MM.1S (cell line): Measurements from ENCODE around the gene CD34.

Source experiments
- DNase-seq: peaks from one replicate; pipeline ENCODE4 v3.0.0-alpha.2; 2015
- H2AFZ ChIP-seq: fragments of 300-600 bp; sonication (generic); 2 replicates; pipeline ENCODE4 v1.6.0; 2016; ENCODE audit warnings: antibody characterized with exemption, low read length
- H3F3A ChIP-seq: fragments of 300-600 bp; sonication (generic); 2 replicates; pipeline ENCODE4 v1.6.1; 2016; ENCODE audit warnings: mild to moderate bottlenecking, antibody characterized with exemption, low read length, moderate library complexity, mixed read lengths; ENCODE audit not compliant: insufficient read depth
- H3K27ac ChIP-seq: fragments of 300-600 bp; sonication (generic); 2 replicates; pipeline ENCODE4 v1.5.1; 2016; ENCODE audit warnings: mild to moderate bottlenecking, low read length
- H3K27me3 ChIP-seq: fragments of 300-600 bp; sonication (generic); replicated peaks from 2 replicates; pipeline ENCODE4 v1.6.0; 2016; ENCODE audit warnings: low read length; ENCODE audit not compliant: insufficient read depth
- H3K36me3 ChIP-seq: fragments of 300-600 bp; sonication (generic); replicated peaks from 2 replicates; pipeline ENCODE4 v1.6.1; 2016; ENCODE audit warnings: mild to moderate bottlenecking, low read length, mixed read lengths; ENCODE audit not compliant: insufficient read depth
- H3K4me1 ChIP-seq: fragments of 300-600 bp; sonication (generic); 2 replicates; pipeline ENCODE4 v1.6.1; 2016; ENCODE audit warnings: low read length, mixed read lengths
- H3K4me2 ChIP-seq: fragments of 300-600 bp; sonication (generic); 2 replicates; pipeline ENCODE4 v1.6.0; 2016; ENCODE audit warnings: low read depth, low read length
- H3K4me3 ChIP-seq: fragments of 300-600 bp; sonication (generic); 2 replicates; pipeline ENCODE4 v1.5.1; 2016; ENCODE audit warnings: low read length, mixed read lengths
- H3K79me2 ChIP-seq: fragments of 300-600 bp; sonication (generic); 2 replicates; pipeline ENCODE4 v1.6.1; 2016; ENCODE audit warnings: mixed run types, low read length, mixed read lengths
- H3K9ac ChIP-seq: fragments of 300-600 bp; sonication (generic); 2 replicates; pipeline ENCODE4 v1.6.1; 2016; ENCODE audit warnings: low read length, mixed read lengths
- H3K9me2 ChIP-seq: fragments of 300-600 bp; sonication (generic); replicated peaks from 2 replicates; pipeline ENCODE4 v1.6.1; 2016; ENCODE audit warnings: mild to moderate bottlenecking, low read length, mixed read lengths; ENCODE audit not compliant: insufficient read depth
- H3K9me3 ChIP-seq: fragments of 300-600 bp; sonication (generic); replicated peaks from 2 replicates; pipeline ENCODE4 v1.6.1; 2016; ENCODE audit warnings: mild to moderate bottlenecking, low read length, mixed read lengths; ENCODE audit not compliant: insufficient read depth
- H4K20me1 ChIP-seq: fragments of 300-600 bp; sonication (generic); 2 replicates; pipeline ENCODE4 v1.6.1; 2016; ENCODE audit warnings: mild to moderate bottlenecking, low read length, moderate library complexity, mixed read lengths; ENCODE audit not compliant: insufficient read depth
- CTCF ChIP-seq: fragments of 300-600 bp; sonication (generic); IDR thresholded peaks from 2 replicates; pipeline ENCODE4 v1.5.1; 2016; ENCODE audit warnings: antibody characterized with exemption, low read length, mixed read lengths
- EZH2 ChIP-seq: fragments of 300-600 bp; sonication (generic); optimal IDR thresholded peaks from 2 replicates; pipeline ENCODE3; 2017; ENCODE audit warnings: low read depth, mild to moderate bottlenecking, antibody characterized with exemption, low read length, mixed read lengths
- EZH2phosphoT487 ChIP-seq: fragments of 300-600 bp; sonication (generic); IDR thresholded peaks from 2 replicates; pipeline ENCODE4 v1.6.1; 2018; ENCODE audit warnings: antibody characterized with exemption, low read length

The CD34 gene

GRCh38 chr1:207833956-207834660 lies 76.8 kb downstream of the CD34 start:
- Histone ChIP-seq H3F3A (peaks cover 15% of the 10 kb centered on the region), H3K36me3 (no peaks in the 10 kb centered on the region), H3K4me3 (no peak overlapping the region), H4K20me1 (no peaks in the 10 kb centered on the region), H3K4me1 (peaks cover 20% of the 10 kb centered on the region), H3K4me2 (no peak overlapping the region), H3K9ac (no peak overlapping the region), H3K27ac (no peak overlapping the region), H3K27me3 (no peaks in the 10 kb centered on the region), H3K79me2 (peaks cover 90% of the 10 kb centered on the region), H3K9me3 (no peaks in the 10 kb centered on the region), H3K9me2 (no peaks in the 10 kb centered on the region), H2AFZ (no peak overlapping the region)
- no peak for DNase-seq
- no peak for TF ChIP-seq EZH2phosphoT487
- TF ChIP-seq EZH2: no peak
- no peak for TF ChIP-seq CTCF

GRCh38 chr1:207833381-207833780 lies 77.5 kb downstream of the CD34 start:
- no peak overlapping the region for H3K27ac ChIP-seq
- H3K9me2 ChIP-seq: no peaks in the 10 kb centered on the region
- H3K9ac ChIP-seq: no peak overlapping the region
- no peak overlapping the region for H3K4me2 ChIP-seq
- no peak overlapping the region for H3K4me3 ChIP-seq
- TF ChIP-seq EZH2phosphoT487 (no peak), CTCF (no peak), EZH2 (no peak)
- DNase-seq: no peak
- no peaks in the 10 kb centered on the region for H4K20me1 ChIP-seq
- no peaks in the 10 kb centered on the region for H3K36me3 ChIP-seq
- peaks cover 87% of the 10 kb centered on the region for H3K79me2 ChIP-seq
- H3K9me3 ChIP-seq: no peaks in the 10 kb centered on the region
- no peak overlapping the region for H2AFZ ChIP-seq
- H3K27me3 ChIP-seq: no peaks in the 10 kb centered on the region
- H3F3A ChIP-seq: peaks cover 19% of the 10 kb centered on the region
- H3K4me1 ChIP-seq: peaks cover 25% of the 10 kb centered on the region

- peak overlapping the region; percentile 85; the same call in 1 of the 2 replicates for H3K4me2 ChIP-seq
- DNase-seq: no peak
- peaks cover 87% of the 10 kb centered on the region for H3K79me2 ChIP-seq
- no peak for TF ChIP-seq CTCF
- no peak for TF ChIP-seq EZH2
- no peak for TF ChIP-seq EZH2phosphoT487
- no peaks in the 10 kb centered on the region for H3K9me2 ChIP-seq
- H4K20me1 ChIP-seq: no peaks in the 10 kb centered on the region
- peaks cover 31% of the 10 kb centered on the region for H3K4me1 ChIP-seq
- H3K4me3 ChIP-seq: no peak overlapping the region
- no peaks in the 10 kb centered on the region for H3K27me3 ChIP-seq
- H3K36me3 ChIP-seq: no peaks in the 10 kb centered on the region
- peaks cover 19% of the 10 kb centered on the region for H3F3A ChIP-seq
- H2AFZ ChIP-seq: no peak overlapping the region
- no peak overlapping the region; the same call in 1 of the 2 replicates for H3K27ac ChIP-seq
- no peaks in the 10 kb centered on the region for H3K9me3 ChIP-seq
- H3K9ac ChIP-seq: no peak overlapping the region
Observed at GRCh38 chr1:207832796-207833195, 78.1 kb downstream of the CD34 start.
